Memory B cell (primary cell): ENCODE data around the gene XPNPEP2.

Experiments
- ATAC-seq: fragments of 150-1000 bp; cut with Tn5 transposase; 2 replicates; pipeline ENCODE4 v1.10.0; 2021; ENCODE audit warnings: low read depth, mild to moderate bottlenecking, moderate library complexity
- DNase-seq, 2 donors: peaks; one replicate each; pipeline ENCODE4 v3.0.0; 2022; ENCODE audit warnings: low spot score in 2 of 2
- H3K27ac Mint-ChIP-seq: one replicate; pipeline ENCODE4 v1.8.0; 2022; ENCODE audit warnings: mild to moderate bottlenecking, moderate library complexity, mixed read lengths
- H3K27me3 Mint-ChIP-seq: one replicate; pipeline ENCODE4 v1.8.0; 2022; ENCODE audit warnings: mixed read lengths
- H3K36me3 Mint-ChIP-seq: one replicate; pipeline ENCODE4 v1.8.0; 2022; ENCODE audit warnings: mild to moderate bottlenecking, mixed read lengths
- H3K4me1 Mint-ChIP-seq: one replicate; pipeline ENCODE4 v1.8.0; 2022; ENCODE audit warnings: mixed read lengths
- H3K4me3 Mint-ChIP-seq: one replicate; pipeline ENCODE4 v1.8.0; 2022; ENCODE audit warnings: mild to moderate bottlenecking, moderate library complexity, mixed read lengths
- H3K9me3 Mint-ChIP-seq: one replicate; pipeline ENCODE4 v1.8.0; 2022; ENCODE audit warnings: mixed read lengths

Gene XPNPEP2

DNA sequence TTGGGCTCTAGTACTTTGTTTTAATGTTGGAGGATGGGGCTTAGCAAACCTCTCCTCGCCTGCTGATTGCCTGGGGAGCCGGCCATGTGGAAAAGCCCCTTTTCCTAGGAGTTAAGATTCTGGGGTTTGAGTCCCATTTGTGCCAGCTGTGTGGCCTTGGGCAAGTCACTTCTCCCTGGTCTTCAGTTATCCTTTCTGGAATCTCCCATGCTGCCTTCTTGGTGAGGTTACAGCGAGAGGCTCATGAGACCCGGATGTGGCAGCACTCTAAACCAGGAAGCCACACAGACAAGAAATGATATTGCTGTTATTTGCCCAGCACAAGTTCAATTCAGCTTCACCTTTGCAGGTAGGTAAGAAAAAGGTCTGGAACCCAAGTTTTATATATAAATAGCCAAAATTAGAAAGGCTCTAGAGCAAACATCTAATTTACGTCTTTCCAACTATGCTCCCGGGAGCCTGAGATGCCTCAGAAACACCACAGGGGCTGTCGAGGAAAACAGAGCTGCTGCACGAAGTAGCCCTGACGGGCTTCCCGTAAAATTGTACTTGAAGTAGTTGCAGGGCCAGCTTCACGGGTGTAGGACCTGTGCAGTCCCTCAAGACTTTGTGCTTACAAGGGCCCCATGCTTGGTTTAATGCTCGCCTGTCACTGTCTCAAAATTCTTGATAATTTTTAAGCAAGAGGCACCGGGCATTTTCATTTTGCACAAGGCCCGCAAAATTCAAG lies 32.7 kb downstream of the XPNPEP2 start:
- H3K27ac Mint-ChIP-seq: peak overlapping the region; percentile 63
- peaks cover 36% of the 10 kb centered on the region for H3K4me1 Mint-ChIP-seq
- DNase-seq (no peak), ATAC-seq (no peak)
- no peak overlapping the region for H3K4me3 Mint-ChIP-seq
- H3K9me3 Mint-ChIP-seq: no peaks in the 10 kb centered on the region
- H3K27me3 Mint-ChIP-seq: no peaks in the 10 kb centered on the region
- H3K36me3 Mint-ChIP-seq: no peaks in the 10 kb centered on the region

GRCh38 chrX:129772796-129773431 lies 34.1 kb downstream of the XPNPEP2 start:
- DNase-seq (peak; percentile 74 to 75), ATAC-seq (peak; percentile 68)
- Mint-ChIP-seq H3K9me3 (no peaks in the 10 kb centered on the region), H3K36me3 (no peaks in the 10 kb centered on the region), H3K4me3 (peak overlapping the region; percentile 24), H3K27me3 (no peaks in the 10 kb centered on the region), H3K27ac (peak overlapping the region; percentile 98), H3K4me1 (peaks cover 35% of the 10 kb centered on the region)

- H3K4me1 Mint-ChIP-seq: peaks cover 30% of the 10 kb centered on the region
- H3K36me3 Mint-ChIP-seq: no peaks in the 10 kb centered on the region
- H3K27me3 Mint-ChIP-seq: no peaks in the 10 kb centered on the region
- ATAC-seq (no peak), DNase-seq (no peak)
- no peak overlapping the region for H3K4me3 Mint-ChIP-seq
- H3K27ac Mint-ChIP-seq: peak overlapping the region; percentile 98
- no peaks in the 10 kb centered on the region for H3K9me3 Mint-ChIP-seq
Observed at GRCh38 chrX:129773649-129774458, 35.1 kb downstream of the XPNPEP2 start.

DNA sequence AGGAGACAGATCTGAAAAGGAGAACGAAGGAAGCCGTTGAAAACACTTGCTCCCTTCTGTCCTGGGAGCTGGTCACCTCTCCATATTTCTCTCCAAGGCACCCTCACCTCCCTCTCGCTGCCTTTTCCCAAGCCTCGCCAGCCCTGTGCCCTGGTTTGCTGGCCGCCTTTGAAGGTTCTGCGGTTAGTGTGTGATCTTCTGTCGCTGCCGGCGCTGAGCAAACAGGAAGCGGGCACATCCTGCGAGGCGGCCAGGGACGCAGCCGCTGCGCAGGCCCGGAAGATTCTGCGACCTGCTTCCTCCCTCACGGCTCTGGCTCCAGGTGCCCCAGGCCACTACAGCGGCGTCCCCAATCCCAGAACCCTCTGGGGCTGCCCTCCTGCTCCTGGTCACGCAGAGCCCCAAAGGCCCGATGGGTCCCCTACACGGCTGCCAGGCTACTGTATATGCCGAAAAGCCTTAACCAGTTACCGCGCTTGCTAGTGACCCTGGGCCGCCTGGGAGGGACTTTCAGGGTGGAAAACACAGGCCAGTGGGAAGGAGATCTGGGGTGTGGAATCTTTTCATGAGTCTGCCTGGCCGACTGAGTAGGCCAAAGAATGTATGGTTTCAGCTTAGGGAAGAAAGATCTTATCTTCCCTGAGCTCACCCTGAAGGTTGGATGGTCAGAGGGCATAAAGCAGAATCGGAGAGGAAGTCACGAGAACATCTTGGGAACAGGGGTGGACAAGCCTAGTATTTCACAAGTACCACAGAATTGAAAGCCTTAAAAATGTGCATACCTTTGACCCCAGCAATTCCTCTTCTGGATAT lies 38.6 kb downstream of the XPNPEP2 start:
- Mint-ChIP-seq H3K9me3 (no peaks in the 10 kb centered on the region), H3K4me3 (peak overlapping the region; percentile 94), H3K27me3 (no peaks in the 10 kb centered on the region), H3K36me3 (peaks cover 8% of the 10 kb centered on the region), H3K27ac (peak overlapping the region; percentile 98), H3K4me1 (peaks cover 36% of the 10 kb centered on the region)
- peak; percentile 35 for ATAC-seq
- DNase-seq: peak in 1 of 2 donors; percentile 58

- Mint-ChIP-seq H3K27me3 (no peaks in the 10 kb centered on the region), H3K9me3 (no peaks in the 10 kb centered on the region), H3K36me3 (peaks cover 17% of the 10 kb centered on the region), H3K4me1 (peaks cover 40% of the 10 kb centered on the region), H3K4me3 (peak overlapping the region; percentile 89), H3K27ac (peak overlapping the region; percentile 98)
- DNase-seq (no peak), ATAC-seq (no peak)
Observed at GRCh38 chrX:129779086-129779672, 40.4 kb downstream of the XPNPEP2 start.

- DNase-seq (peak in 1 of 2 donors; percentile 68), ATAC-seq (peak; percentile 53)
- Mint-ChIP-seq H3K9me3 (no peaks in the 10 kb centered on the region), H3K27ac (peak within 1 kb of the TSS; percentile 98), H3K27me3 (no peaks in the 10 kb centered on the region), H3K36me3 (peaks cover 17% of the 10 kb centered on the region), H3K4me1 (peaks cover 37% of the 10 kb centered on the region), H3K4me3 (peak within 1 kb of the TSS; percentile 89)
Observed at GRCh38 chrX:129779747-129780146, 41.0 kb downstream of the XPNPEP2 start, which contains the start of gene SASH3. SASH3 (plus strand) TSS chrX:129779949; CDS start chrX:129780098, 149 bp downstream.

DNA sequence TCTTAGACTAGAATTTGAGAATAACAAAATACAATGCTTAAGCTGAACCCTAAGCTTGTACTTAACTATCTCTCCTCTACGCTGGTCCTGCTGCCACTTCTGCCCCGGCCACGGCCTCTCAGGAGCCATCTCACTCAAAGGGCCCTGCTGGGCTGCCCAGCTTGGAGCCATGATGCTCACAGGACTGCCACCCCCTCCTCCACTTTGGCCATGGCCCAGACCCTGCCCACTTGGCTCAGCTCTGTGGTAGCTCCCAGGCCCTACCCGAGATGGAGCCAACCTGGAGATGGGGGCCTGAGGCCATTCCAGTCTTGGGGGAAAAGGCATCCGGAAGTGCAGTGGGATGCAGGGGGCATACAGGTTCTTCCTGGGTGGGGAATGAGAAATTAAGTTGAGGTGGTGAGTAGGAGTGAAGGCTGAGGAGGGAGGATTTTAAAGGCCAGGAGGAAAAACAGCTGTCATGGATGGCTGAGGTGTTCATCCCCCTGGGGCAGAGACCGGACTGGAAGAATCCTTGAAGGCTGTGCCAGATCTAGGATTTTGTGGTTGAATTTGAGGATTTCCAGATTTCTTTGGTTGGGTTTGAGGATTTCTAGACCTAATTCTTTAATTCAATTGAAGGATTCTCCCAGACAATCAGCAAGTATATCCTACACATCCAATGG lies 41.8 kb downstream of the XPNPEP2 start:
- peaks cover 20% of the 10 kb centered on the region for H3K36me3 Mint-ChIP-seq
- ATAC-seq (no peak), DNase-seq (no peak)
- no peaks in the 10 kb centered on the region for H3K27me3 Mint-ChIP-seq
- H3K27ac Mint-ChIP-seq: peak overlapping the region; percentile 98
- peaks cover 33% of the 10 kb centered on the region for H3K4me1 Mint-ChIP-seq
- no peaks in the 10 kb centered on the region for H3K9me3 Mint-ChIP-seq
- peak overlapping the region; percentile 89 for H3K4me3 Mint-ChIP-seq

DNA sequence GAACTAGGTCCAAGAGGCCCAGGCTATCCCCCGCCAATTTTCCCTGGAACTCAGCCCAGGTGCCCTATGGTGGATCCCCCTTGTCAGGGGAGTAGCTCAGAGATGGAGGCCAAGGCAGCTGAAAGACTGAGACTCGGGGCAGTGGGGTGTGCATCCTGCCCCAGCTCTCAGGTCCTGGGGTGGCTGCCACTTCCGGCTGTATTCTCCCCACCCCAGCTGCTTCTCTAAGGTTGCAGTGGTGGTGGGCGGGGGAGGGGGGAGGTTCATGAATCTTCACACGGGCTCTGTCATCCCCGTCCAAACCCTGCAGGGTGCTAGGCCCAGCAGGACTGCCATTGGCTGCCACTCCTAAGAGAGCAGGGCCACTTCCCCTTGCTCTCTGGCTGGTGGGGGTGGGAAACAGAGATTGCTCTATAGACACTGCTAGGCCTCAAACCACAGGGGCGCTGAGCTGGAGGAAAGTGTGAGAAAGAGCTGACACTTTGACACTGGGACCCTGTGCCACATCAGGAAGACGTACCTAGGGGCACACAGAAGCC lies 42.4 kb downstream of the XPNPEP2 start:
- peak overlapping the region; percentile 98 for H3K27ac Mint-ChIP-seq
- DNase-seq (peak in 1 of 2 donors; percentile 56), ATAC-seq (peak; percentile 63)
- H3K36me3 Mint-ChIP-seq: peaks cover 23% of the 10 kb centered on the region
- peak overlapping the region; percentile 89 for H3K4me3 Mint-ChIP-seq
- H3K9me3 Mint-ChIP-seq: no peaks in the 10 kb centered on the region
- peaks cover 39% of the 10 kb centered on the region for H3K4me1 Mint-ChIP-seq
- H3K27me3 Mint-ChIP-seq: no peaks in the 10 kb centered on the region

DNA sequence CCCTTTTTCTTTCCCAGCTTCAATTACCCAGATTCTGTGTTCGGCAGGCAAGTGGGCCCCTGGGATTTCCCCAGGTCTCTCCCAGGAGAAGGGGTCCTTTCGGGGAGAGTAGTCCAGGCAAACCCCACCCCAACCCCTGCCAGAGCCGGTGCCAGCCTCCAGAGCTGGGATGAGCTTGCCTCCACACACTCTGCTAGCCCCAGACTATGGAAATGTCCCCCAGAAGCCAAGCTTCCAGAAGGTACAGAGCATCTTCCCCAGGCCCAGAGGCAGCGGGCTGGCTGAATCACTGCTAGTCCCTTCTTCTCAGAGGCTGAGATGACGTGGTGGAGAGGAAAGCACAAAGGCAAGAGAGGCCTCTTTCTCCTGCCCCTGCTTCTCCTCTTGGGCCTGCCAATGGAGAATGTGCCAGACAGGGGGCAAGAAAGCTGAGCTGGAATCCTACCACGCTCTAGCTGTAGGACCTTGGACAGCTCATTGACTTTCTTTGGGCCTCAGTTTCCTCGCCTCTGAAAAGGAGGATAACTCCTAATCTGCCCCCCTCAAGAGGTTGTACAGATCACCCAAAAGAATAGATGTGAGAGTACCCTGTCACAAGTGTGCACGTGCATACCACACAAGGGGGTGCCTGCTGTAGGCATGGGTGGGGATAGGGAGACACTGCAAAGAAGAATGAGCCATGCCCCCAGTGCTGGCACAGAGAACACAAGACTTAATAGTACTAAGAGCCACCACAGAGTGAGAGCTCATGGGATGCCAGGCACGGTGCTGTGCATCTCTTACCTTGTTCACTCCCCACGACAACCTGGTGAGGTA lies 43.1 kb downstream of the XPNPEP2 start:
- H3K4me3 Mint-ChIP-seq: peak overlapping the region; percentile 89
- H3K36me3 Mint-ChIP-seq: peaks cover 23% of the 10 kb centered on the region

DNA sequence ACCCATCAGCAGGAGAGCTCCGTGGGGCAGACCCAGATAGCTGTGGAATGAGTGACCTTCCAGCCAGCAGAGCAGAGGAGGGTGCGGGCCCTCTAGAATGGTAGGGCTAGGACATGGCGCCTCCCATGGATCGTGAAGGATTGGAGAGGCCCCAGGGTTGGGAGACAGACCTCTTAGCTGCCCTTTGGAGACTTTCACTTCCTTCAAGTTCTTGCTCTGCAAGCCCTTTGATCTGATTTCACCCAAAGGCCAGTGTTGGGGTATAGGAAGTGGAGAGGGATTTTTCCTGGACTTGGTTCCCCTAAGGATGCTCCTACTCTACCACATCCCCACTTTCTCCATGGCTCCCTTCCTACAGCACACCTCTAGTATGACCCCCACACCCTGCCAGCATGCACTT lies 43.9 kb downstream of the XPNPEP2 start:
- no peaks in the 10 kb centered on the region for H3K27me3 Mint-ChIP-seq

More for the DNA sequence above, 43.1 kb downstream of the XPNPEP2 start:
- DNase-seq (no peak), ATAC-seq (no peak)
- no peaks in the 10 kb centered on the region for H3K9me3 Mint-ChIP-seq
- H3K27ac Mint-ChIP-seq: peak overlapping the region; percentile 98
- peaks cover 41% of the 10 kb centered on the region for H3K4me1 Mint-ChIP-seq
- H3K27me3 Mint-ChIP-seq: no peaks in the 10 kb centered on the region

DNA sequence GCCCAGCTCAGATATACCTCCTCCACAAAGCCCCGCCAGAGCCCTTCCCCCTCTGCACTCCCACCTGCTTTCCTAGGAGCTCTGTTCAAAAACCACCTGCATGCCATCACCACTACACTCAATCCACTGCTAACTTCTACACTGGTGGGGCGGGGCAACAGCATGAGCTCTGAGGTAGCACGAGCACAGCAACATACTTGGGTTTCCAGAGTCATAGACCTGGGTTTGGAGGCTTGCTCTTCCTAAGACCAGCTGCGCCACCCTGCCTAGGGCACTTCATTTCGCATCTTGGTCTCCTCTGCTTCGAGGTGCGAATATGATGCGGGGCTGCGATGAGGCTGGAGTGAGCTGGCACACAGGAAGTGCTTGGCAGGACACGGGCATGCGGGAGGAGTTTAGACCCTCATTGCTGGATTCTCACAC lies 44.5 kb downstream of the XPNPEP2 start:
- Mint-ChIP-seq H3K9me3 (no peaks in the 10 kb centered on the region), H3K27me3 (no peaks in the 10 kb centered on the region), H3K4me1 (peaks cover 43% of the 10 kb centered on the region), H3K4me3 (peak overlapping the region; percentile 89), H3K27ac (peak overlapping the region; percentile 98), H3K36me3 (peaks cover 26% of the 10 kb centered on the region)
- no peak for DNase-seq
- ATAC-seq: no peak

More for the DNA sequence above, 43.9 kb downstream of the XPNPEP2 start:
- Mint-ChIP-seq H3K27ac (peak overlapping the region; percentile 98), H3K4me1 (peaks cover 42% of the 10 kb centered on the region), H3K9me3 (no peaks in the 10 kb centered on the region), H3K36me3 (peaks cover 25% of the 10 kb centered on the region), H3K4me3 (peak overlapping the region; percentile 89)
- no peak for ATAC-seq
- no peak for DNase-seq

- Mint-ChIP-seq H3K4me1 (peaks cover 41% of the 10 kb centered on the region), H3K36me3 (peaks cover 28% of the 10 kb centered on the region), H3K9me3 (no peaks in the 10 kb centered on the region), H3K27ac (peak overlapping the region; percentile 98), H3K4me3 (peak overlapping the region; percentile 89), H3K27me3 (no peaks in the 10 kb centered on the region)
- DNase-seq (no peak), ATAC-seq (no peak)
Observed at GRCh38 chrX:129784371-129784770, 45.6 kb downstream of the XPNPEP2 start.
